DOHH2 (cell line): ENCODE data around the gene SESTD1.

Experiments
- H3F3A ChIP-seq: fragments of 200-600 bp; sonication (generic), shearing (Covaris generic); 2 replicates; pipeline ENCODE4 v1.6.0; 2016; ENCODE audit warnings: antibody characterized with exemption, mild to moderate bottlenecking; ENCODE audit not compliant: control insufficient read depth, insufficient read depth
- H3K27ac ChIP-seq: fragments of 200-600 bp; sonication (generic); 2 replicates; pipeline ENCODE4 v1.5.1; 2014; ENCODE audit warnings: low read depth, mild to moderate bottlenecking, low read length, moderate library complexity
- H3K27me3 ChIP-seq: fragments of 200-600 bp; sonication (generic); 2 replicates; pipeline ENCODE4 v1.6.1; 2014; ENCODE audit warnings: mild to moderate bottlenecking, low read length, mixed read lengths; ENCODE audit not compliant: control insufficient read depth
- H3K36me3 ChIP-seq: fragments of 200-600 bp; sonication (generic); 2 replicates; pipeline ENCODE4 v1.6.1; 2014; ENCODE audit warnings: mild to moderate bottlenecking, low read length, moderate library complexity, mixed read lengths; ENCODE audit not compliant: control insufficient read depth
- H3K4me1 ChIP-seq: fragments of 200-600 bp; sonication (generic); 2 replicates; pipeline ENCODE4 v1.6.1; 2014; ENCODE audit warnings: mild to moderate bottlenecking, low read length, mixed read lengths; ENCODE audit not compliant: control insufficient read depth
- H3K4me2 ChIP-seq: fragments of 200-600 bp; sonication (generic); 2 replicates; pipeline ENCODE4 v1.6.0; 2014; ENCODE audit warnings: mild to moderate bottlenecking, low read length, moderate library complexity
- H3K4me3 ChIP-seq: fragments of 200-600 bp; sonication (generic); 2 replicates; pipeline ENCODE4 v1.5.1; 2014; ENCODE audit warnings: mild to moderate bottlenecking, low read length, mixed read lengths
- H3K79me2 ChIP-seq: fragments of 200-600 bp; sonication (generic); 2 replicates; pipeline ENCODE4 v1.6.1; 2014; ENCODE audit warnings: mild to moderate bottlenecking, low read length, mixed read lengths; ENCODE audit not compliant: control insufficient read depth
- H3K9me2 ChIP-seq: fragments of 200-600 bp; sonication (generic); replicated peaks from 2 replicates; pipeline ENCODE4 v1.6.1; 2014; ENCODE audit warnings: mild to moderate bottlenecking, low read length, mixed read lengths; ENCODE audit not compliant: control insufficient read depth
- H3K9me3 ChIP-seq: fragments of 200-600 bp; sonication (generic); 2 replicates; pipeline ENCODE4 v1.6.1; 2014; ENCODE audit warnings: antibody characterized with exemption, low read length, mixed read lengths; ENCODE audit not compliant: control insufficient read depth, insufficient read depth
- H4K20me1 ChIP-seq: fragments of 200-600 bp; sonication (generic); 2 replicates; pipeline ENCODE4 v1.6.0; 2014; ENCODE audit warnings: low read depth, mild to moderate bottlenecking, antibody characterized with exemption, low read length, moderate library complexity; ENCODE audit not compliant: control insufficient read depth, insufficient read depth
- EZH2phosphoT487 ChIP-seq: fragments of 200-600 bp; sonication (generic); IDR thresholded peaks from 2 replicates; pipeline ENCODE4 v1.6.1; 2017; ENCODE audit warnings: borderline replicate concordance, mild to moderate bottlenecking, antibody characterized with exemption, low read length, moderate library complexity, mixed read lengths
- TF ChIP-seq, protein P1 (sequence below): fragments of 200-600 bp; sonication (generic); IDR thresholded peaks from one replicate; pipeline ENCODE4 v1.5.1; 2014; ENCODE audit warnings: antibody characterized with exemption, mild to moderate bottlenecking, low read depth, low read length; ENCODE audit not compliant: poor library complexity, severe bottlenecking

SESTD1 gene

DNA sequence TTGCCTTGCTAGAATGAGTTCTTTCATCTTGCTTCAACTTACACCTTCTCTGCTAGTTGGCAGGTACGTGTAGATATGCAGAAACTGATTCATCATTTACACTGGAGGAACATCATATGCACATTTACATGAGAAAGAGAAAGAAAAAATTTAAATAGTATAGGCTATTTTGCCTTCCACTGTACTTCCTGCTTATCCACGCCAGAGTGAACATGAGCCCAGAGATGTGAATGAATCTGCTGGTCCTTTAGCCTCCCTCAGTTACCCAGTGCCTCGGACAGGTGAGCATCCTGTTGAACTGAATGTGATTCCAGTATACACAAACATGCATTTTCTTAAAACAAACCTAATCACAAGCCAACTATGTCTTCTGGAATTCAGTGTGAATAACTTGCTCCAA, 83.6 kb downstream of the SESTD1 start:
- Histone ChIP-seq H3K27me3 (no peaks in the 10 kb centered on the region), H3K4me1 (peaks cover 9% of the 10 kb centered on the region), H3K27ac (no peak overlapping the region), H4K20me1 (no peaks in the 10 kb centered on the region), H3K36me3 (no peaks in the 10 kb centered on the region), H3K9me3 (no peaks in the 10 kb centered on the region), H3K9me2 (no peaks in the 10 kb centered on the region), H3K79me2 (no peaks in the 10 kb centered on the region), H3F3A (no peaks in the 10 kb centered on the region), H3K4me2 (no peak overlapping the region), H3K4me3 (no peak overlapping the region)
- TF ChIP-seq EZH2phosphoT487: no peak
- TF ChIP-seq, protein P1, sequence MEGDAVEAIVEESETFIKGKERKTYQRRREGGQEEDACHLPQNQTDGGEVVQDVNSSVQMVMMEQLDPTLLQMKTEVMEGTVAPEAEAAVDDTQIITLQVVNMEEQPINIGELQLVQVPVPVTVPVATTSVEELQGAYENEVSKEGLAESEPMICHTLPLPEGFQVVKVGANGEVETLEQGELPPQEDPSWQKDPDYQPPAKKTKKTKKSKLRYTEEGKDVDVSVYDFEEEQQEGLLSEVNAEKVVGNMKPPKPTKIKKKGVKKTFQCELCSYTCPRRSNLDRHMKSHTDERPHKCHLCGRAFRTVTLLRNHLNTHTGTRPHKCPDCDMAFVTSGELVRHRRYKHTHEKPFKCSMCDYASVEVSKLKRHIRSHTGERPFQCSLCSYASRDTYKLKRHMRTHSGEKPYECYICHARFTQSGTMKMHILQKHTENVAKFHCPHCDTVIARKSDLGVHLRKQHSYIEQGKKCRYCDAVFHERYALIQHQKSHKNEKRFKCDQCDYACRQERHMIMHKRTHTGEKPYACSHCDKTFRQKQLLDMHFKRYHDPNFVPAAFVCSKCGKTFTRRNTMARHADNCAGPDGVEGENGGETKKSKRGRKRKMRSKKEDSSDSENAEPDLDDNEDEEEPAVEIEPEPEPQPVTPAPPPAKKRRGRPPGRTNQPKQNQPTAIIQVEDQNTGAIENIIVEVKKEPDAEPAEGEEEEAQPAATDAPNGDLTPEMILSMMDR: no peak

DNA sequence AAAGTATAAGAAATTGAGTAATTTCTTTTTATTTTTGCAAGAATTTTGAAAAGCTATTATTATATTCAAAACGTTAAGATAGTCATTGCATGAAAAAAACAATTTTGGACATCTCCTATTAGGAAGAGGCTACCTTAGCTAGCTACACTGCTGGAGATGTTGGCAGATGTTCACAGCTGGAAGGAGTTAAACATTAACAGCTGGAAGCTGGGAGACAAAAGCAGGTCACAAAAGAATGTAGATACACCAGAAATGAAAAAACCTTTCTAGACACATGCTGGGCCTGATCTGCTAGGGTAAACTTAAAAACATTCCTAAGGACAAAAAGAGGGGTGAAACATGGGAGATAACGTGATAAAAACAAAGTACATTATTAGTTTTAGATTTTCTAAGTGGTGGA, 84.4 kb downstream of the SESTD1 start:
- Histone ChIP-seq H3K9me2 (no peaks in the 10 kb centered on the region), H3K4me2 (no peak overlapping the region), H3K9me3 (no peaks in the 10 kb centered on the region), H3K4me1 (peaks cover 9% of the 10 kb centered on the region), H3K79me2 (no peaks in the 10 kb centered on the region), H3K27ac (no peak overlapping the region), H3K36me3 (no peaks in the 10 kb centered on the region), H4K20me1 (no peaks in the 10 kb centered on the region), H3F3A (no peaks in the 10 kb centered on the region), H3K4me3 (no peak overlapping the region), H3K27me3 (no peaks in the 10 kb centered on the region)
- TF ChIP-seq, protein P1: no peak
- no peak for TF ChIP-seq EZH2phosphoT487

DNA sequence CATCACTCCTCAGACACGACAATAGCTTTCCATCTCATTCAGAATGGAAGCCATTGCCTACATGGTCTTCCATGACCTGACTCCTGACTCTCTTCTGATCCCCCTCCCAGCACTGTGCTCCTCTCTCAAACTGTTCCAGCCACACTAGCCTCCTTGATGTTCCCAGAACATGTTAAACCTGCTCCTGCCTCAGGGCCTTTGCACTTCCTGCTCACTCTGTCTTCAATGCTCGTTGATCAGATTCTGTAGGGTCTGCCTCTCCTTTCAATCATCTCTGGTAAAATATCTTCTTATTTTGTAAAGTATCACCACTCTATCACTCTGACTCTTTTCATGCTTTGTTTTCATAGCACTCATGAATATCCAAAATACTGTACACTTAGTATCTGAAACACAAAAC, 84.9 kb downstream of the SESTD1 start:
- Histone ChIP-seq H3K79me2 (no peaks in the 10 kb centered on the region), H3K9me2 (no peaks in the 10 kb centered on the region), H3K4me2 (no peak overlapping the region)

More for the DNA sequence above, 84.9 kb downstream of the SESTD1 start:
- no peak overlapping the region for H3K27ac ChIP-seq
- H3K4me3 ChIP-seq: no peak overlapping the region
- peaks cover 9% of the 10 kb centered on the region for H3K4me1 ChIP-seq
- no peak for TF ChIP-seq EZH2phosphoT487
- TF ChIP-seq, protein P1: no peak
- H3K27me3 ChIP-seq: no peaks in the 10 kb centered on the region
- H3F3A ChIP-seq: no peaks in the 10 kb centered on the region
- no peaks in the 10 kb centered on the region for H3K9me3 ChIP-seq
- H3K36me3 ChIP-seq: no peaks in the 10 kb centered on the region
- no peaks in the 10 kb centered on the region for H4K20me1 ChIP-seq
